HG03558 (cell line): ENCODE data around the gene NDUFA11.

Experiments
- ATAC-seq: cut with Tn5 transposase; IDR thresholded peaks from one replicate; pipeline ENCODE4 v1.9.1; 2021; ENCODE audit warnings: moderate number of reproducible peaks; ENCODE audit not compliant: unreplicated experiment; ENCODE audit errors: extremely low read depth

NDUFA11 gene

GRCh38 chr19:5913739-5914357, 10.3 kb upstream of the NDUFA11 start, which contains the start of gene CAPS:
Gene CAPS (plus strand): TSS chr19:5914254. CDS start chr19:5914407, 153 bp downstream.
- ATAC-seq, result no peak

GRCh38 chr19:5911366-5911765, 7.8 kb upstream of the NDUFA11 start:
- ATAC-seq, result no peak

- no peak for ATAC-seq
These were observed 7.0 kb upstream of the NDUFA11 start for GRCh38 chr19:5910638-5910907.

- no peak for ATAC-seq
These were observed 5.3 kb upstream of the NDUFA11 start for GRCh38 chr19:5908773-5909442.

- ATAC-seq, result no peak
These were observed 3.7 kb upstream of the NDUFA11 start for GRCh38 chr19:5907241-5907640.

- ATAC-seq, result no peak
These were observed 1.7 kb upstream of the NDUFA11 start for GRCh38 chr19:5905114-5905778.

GRCh38 chr19:5904352-5905113, 943 bp upstream of the NDUFA11 start, which contains the start of gene VMAC:
Gene VMAC (plus strand): TSS chr19:5904872. CDS start chr19:5904891, 19 bp downstream.
- peak; percentile 66 for ATAC-seq

- no peak for ATAC-seq
These were observed 450 bp downstream of the NDUFA11 start for GRCh38 chr19:5903056-5903623.

- ATAC-seq, result no peak
These were observed 2.6 kb downstream of the NDUFA11 start for GRCh38 chr19:5900976-5901375.

GRCh38 chr19:5899728-5900526, 3.7 kb downstream of the NDUFA11 start:
- ATAC-seq, result no peak

GRCh38 chr19:5897189-5897969, 6.2 kb downstream of the NDUFA11 start:
- no peak for ATAC-seq

- no peak for ATAC-seq
These were observed 7.1 kb downstream of the NDUFA11 start for GRCh38 chr19:5896365-5897076.

- ATAC-seq, result no peak
These were observed 7.7 kb downstream of the NDUFA11 start for GRCh38 chr19:5895890-5896289.

- ATAC-seq, result no peak
These were observed 8.2 kb downstream of the NDUFA11 start for GRCh38 chr19:5895409-5895808.

- no peak for ATAC-seq
These were observed 8.8 kb downstream of the NDUFA11 start for GRCh38 chr19:5894704-5895349.

- no peak for ATAC-seq
These were observed 9.5 kb downstream of the NDUFA11 start for GRCh38 chr19:5893907-5894703.

GRCh38 chr19:5893296-5893903, 10.2 kb downstream of the NDUFA11 start:
- ATAC-seq, result no peak
